Measurements from ENCODE around the gene SLC7A4.

Gene SLC7A4

DNA sequence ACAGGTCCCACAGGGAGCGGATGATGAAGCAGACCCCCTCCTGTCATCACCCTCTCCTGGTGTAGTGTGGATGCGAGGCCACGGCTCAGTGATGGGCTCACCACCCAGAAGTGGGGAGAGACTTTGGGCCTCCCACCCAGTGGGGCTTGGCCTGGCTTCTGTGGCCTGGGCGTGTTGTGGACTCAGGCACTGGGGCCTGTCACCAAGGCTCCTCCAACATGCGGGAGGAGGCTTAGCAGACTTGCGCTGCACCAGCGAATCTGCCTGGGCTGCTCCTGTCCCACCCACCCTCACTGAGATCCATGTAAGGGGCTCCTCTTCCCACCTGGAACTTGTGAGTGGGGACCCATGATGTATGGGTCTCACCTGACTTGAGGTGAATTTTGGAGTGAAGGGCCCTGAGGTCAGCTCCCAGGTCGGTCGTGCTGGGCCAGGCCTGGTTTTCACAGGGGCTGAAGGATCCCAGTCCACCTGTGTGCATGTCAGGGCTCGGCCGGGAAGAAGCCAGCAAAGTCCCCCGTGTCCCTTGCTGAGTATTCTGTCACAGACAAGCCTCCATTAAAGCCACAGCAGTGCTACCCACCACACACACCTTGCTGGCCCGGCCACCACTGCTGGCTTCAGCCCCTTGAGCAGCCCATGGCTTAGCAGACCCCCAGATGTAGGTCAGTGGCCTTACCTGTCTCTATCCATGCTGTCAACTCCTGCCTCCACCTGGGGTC lies 34.7 kb downstream of the SLC7A4 start:
- DNase-seq: no peak

DNA sequence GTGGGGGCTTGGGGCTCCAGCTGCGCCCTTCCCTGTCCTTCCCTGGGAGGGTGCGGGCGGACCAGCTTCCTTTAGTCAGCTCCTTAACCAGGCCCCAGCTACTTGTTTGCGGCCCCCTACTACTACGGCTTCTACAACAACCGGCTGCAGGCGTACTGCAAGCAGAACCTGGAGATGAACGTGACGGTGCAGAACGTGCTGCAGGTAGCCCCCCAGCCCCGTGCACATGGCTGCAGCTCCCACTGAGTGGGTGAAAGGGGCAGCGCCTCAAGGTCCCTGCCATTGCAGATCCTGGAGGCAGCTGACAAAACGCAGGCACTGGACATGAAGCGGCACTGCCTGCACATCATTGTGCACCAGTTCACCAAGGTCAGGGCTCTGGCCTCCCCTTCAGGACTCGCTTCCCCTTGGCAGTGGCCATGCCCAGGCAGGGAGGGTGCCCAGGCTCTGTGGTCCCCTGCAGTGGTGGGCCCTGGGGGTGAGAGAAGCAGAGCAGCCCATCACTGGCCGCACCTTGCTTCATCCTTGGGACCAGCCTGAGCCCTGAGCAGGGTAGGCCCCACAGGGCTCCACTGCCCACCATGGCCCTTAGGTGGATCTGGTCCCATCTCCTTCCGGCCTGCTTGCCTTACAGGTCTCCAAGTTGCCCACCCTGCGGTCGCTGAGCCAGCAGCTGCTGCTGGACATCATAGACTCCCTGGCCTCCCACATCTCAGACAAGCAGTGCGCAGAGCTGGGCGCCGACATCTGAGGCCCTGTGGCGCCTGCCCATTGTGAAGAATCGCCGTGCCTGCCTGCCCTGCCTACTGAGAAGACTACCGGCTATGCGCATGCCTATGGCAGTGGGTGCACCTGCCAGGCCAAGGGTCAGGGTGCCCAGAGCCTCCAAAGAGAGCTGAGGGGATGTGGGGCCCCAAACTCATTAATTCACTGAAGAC lies 35.5 kb downstream of the SLC7A4 start:
- DNase-seq: no peak

DNA sequence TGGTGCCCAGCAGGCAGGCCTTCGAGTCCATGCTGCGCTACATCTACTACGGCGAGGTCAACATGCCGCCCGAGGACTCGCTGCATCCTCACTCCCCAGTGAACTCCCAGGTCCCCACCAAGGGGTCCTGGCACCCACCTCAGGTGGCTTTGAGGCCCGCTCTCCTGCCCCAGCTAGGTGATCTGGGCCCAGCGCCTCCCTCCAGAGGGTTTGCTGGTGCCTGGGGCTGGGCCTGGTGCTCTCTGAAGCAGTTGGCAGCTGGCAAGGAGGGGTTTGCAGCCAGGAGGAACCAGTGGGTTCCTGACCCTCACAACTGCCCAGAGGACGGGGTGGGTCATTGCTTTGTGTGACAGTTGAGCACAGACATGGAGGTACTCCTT lies 36.3 kb downstream of the SLC7A4 start:
- no peak for DNase-seq

DNA sequence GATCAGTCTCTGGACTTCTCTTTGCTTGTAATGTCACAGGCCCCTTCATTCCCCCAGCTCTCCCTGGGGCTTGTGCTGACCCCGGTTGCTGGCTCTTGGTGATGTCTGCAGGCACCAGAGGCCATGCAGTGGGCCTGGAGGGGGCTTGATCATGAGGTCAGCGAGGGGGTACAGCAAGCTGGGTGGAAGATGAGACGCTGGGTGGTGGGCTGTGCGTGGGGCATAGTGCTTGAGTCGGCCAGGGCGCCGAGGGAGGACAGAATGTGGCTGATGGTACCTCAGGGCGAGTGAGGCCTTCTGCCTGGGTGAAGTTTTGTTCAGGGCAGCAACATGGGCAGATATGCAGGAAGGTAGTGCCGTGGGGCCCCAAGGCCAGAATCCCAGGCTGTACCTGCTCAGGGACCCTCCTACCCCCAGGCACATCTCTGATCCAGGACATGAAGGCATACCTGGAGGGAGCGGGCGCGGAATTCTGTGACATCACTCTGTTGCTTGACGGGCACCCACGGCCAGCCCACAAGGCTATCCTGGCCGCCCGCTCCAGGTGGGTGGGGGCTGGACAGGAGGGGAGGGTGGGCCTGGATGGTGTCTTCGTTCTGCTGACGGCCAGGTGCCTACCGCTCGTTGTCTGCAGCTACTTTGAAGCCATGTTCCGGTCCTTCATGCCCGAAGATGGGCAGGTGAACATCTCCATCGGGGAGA lies 36.9 kb downstream of the SLC7A4 start:
- DNase-seq: no peak

DNA sequence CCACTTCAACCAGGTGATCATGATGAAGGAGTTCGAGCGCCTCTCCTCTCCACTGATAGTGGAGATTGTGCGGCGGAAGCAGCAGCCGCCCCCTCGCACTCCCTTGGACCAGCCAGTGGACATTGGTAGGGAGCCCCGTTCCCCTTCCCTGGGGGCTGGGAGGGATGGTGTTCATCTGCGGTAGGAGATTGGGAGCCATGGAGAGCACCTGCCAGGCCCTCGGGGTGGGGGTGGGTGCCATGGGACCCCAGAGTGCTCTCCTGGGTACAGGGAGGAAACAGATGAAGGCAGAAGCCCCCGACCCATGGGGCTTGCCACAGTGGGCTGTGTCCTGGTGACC lies 37.5 kb downstream of the SLC7A4 start:
- DNase-seq: no peak

DNA sequence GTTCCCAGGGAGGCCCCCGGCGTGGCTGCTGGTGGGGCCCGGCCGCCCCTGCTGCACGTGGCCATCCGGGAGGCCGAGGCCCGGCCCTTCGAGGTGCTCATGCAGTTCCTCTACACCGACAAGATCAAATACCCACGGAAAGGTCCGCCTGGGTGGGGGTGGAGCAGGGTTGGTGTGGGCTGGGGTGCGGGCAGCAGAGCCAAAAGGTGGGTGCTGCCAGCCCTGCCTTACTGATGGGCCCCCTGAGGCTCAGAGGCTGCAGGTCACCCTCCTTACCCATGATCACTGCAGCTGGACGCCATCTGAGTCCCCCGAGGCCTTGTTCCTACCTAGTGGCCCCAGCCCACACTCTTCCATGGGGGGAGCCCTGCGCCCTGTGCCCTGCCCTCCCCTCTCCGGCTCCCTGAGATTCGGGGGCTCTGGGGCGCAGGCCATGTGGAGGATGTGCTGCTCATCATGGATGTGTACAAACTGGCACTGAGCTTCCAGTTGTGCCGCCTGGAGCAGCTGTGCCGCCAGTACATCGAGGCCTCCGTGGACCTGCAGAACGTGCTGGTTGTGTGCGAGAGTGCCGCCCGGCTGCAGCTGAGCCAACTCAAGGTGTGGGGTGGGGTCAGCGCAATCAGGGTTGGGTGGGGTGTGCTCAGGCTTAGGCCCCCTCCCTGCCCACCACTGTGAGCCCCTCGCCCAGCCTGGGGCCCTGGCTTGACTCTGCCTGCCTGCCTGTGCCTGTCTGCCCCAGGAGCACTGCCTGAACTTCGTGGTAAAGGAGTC lies 38.0 kb downstream of the SLC7A4 start:
- DNase-seq: no peak

DNA sequence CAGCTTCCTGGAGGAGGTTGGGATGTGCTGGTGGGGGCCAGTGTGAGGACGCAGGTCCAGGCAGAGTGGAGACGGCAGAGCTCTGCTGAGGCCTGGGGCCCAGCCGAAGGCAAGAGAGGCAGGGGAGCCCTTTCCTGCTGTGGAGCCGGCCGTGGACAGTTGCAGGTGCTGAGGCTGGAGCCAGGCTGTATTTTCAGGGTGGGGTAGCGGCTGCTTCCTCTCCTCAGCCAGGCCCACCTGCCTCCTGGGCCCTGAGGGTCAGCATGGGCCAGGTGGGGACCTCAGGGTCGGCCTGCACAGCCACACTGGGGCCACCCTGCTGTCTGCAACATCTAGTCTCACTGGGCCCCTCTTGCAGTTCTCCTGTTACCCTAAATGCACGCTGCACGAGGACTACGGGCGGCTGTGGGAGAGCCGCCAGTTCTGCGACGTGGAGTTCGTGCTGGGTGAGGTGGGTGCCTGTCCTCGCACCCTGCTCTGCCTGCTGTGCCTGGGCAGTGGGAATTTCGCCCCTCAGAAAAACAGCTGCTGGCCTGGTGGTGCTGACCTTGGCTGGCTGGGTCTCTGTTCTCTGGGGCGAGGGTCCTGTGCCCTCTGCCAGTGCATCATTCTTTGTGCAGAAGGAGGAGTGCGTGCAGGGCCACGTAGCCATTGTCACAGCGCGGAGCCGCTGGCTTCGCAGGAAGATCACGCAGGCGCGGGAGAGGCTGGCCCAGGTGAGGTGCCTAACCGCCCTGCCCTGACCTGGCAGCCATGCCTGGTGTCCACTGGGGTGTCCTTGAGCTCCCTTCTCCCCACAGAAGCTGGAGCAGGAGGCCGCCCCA lies 38.8 kb downstream of the SLC7A4 start:
- no peak for DNase-seq

DNA sequence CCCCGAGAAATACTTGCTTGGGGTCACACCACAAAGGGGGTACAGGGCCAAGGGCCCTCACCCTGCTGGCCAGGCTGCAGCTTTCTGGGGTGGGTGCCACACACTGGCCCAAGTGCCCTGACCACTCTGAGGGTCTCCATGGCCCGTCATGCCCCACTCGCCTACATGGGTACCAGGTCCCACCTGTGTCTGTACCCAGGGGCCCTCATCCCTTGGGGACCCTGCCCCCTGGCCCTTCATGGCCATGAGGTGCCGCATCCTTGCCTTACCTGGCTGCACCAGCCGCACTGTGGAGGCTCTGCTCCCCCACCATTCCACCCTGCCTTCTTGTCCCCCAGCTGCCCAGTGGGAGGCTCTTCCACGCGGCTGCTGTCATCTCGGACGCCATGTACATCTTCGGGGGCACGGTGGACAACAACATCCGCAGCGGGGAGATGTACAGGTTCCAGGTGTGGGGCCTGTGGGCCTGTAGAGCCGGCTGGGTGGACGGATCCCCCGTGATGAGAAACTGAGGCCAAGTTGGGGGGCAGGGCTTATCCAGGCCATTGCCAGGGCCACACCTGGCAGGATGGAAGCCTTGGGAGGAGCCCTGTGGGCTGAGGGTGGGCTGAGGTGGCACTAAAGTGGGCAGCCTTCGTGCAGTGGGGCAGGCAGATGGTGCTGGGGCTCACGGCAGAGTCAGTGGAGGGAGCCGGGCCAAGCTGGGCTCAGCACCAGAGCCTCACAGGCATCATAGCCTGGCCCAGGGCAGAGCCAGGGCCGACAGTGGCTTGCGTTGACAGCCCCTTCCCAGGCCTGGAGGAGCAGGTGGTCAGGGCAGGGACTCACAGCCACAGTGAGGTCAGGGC lies 39.7 kb downstream of the SLC7A4 start:
- DNase-seq: no peak

DNA sequence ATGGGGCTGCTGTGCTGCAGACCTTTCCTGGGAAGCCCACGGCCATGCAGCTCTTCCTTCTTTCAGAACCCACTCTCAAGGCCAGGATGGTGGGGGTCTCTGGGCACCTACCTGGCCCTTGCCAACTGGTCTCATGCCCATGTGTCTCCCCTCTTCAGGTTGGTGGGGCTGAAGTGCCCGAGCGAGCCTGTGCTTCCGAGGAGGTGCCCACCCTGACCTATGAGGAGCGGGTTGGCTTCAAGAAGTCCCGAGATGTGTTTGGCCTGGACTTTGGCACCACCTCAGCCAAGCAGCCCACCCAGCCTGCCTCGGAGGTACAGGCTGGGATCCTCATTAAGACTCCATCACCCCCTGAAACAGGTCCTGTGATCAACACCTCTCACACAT lies 40.3 kb downstream of the SLC7A4 start:
- DNase-seq: no peak

DNA sequence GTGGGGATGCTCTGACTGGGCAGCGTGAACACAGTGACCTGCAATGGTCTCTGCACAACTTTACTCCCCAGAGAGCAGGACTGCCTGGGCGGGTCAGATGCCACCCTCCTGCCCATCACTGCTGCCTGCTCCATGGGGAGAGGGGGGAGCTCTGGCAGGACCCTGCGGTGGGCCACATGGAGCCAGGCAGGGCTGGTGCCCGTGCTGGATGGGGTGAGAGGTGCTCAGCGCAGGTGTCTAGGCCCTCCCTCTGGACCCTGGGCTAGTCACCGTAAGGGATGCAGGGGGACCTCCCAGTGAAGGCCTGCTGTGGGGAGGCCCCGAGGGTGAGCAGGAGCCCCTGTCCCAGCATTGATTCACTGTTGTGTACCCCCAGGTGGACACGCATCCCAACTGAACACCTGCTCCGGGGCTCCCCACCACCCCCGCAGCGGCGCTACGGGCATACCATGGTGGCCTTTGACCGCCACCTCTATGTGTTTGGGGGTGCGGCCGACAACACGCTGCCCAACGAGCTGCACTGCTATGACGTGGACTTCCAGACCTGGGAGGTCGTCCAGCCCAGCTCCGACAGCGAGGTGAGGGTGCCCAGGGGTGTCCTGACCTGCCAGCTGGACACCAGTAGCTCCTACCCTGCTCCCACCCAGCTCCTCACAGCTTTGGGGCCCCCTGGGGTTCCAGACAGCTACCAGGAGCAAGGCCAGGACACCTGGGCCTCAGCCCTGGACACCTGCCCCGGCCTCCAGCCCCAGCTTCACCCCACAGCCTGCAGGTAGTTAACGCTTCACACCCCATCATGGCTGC lies 40.9 kb downstream of the SLC7A4 start:
- DNase-seq: no peak

DNA sequence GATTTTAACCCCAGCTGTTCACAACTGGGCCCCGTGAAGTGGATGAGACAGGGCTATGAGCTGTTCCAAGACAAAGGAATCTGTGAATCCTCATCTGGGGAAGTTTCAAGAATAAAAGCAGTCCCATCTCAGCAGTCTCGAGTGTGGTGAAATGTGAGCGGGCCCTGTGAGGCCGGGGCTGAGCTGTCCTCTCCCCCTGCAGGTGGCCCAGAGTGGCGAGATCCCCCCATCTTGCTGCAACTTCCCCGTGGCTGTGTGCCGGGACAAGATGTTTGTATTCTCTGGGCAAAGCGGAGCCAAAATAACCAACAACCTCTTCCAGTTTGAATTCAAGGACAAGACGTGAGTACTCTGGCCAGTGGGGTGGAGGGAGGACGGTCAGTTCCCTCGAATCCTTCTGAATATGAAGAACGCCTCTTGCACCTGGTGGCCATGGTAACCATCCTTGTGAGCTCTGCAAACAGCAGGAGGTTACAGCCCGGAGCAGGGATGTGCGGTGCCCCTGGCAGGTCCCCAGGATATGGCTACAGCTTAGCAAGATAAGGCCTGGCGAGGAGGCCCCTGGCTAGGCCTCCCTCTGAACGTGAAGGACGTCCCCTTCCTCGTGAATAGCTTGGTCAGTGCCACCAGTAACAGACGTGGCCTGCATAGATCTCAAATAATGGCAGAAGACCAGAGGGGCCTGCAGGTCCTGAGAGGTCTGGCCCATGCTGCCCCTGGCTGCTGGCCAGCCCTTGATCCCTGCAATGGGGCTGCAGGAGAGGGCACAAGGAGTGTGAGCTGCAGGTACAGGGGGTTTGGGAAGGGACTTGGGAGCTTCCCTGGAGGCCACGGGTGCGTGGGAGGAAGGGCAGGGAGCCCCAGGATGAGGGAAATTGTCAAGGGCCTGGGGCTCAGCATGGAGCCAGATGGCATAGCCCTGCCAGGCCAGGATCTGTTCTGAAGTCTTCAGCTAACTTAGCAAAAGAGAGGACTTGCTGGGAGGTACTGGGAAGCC lies 41.9 kb downstream of the SLC7A4 start:
- no peak for DNase-seq

DNA sequence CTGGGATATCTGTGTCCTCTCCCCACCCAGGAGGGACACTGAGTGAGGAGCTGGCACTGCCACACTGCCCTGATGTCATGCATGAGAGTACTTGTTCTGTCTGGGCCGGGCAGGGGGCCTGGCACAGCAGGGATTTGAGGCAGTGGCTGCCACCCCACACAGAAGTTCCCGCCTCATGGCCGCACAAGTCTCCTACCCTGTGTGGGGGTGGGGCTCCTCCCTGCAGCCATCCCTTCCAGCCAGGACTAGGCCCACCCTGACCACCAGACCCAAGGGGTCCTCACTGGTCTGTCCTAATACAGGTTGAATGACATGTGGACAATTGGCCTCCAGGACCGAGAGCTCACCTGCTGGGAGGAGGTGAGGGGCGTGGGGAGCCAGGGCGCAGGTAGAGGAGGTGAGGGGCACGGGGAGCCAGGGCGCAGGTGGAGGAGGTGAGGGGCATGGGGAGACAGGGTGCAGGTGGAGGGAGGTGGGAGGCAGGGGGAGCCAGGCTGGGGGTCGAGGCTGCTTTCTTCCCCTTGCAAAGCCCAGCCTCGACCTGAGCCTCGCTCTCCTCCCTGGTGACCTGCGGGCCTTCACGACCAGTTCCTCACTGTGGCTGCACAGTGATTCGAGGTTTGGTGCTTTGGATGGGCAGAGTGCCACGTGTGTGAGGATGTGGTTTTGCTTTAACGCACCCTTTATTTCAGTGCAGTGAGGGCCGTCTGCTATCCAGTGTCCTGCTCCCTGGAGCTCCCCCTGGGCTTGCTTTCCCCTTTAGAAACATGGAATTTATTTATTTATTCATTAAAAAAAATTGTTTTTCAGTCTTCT lies 42.8 kb downstream of the SLC7A4 start:
- no peak for DNase-seq

DNA sequence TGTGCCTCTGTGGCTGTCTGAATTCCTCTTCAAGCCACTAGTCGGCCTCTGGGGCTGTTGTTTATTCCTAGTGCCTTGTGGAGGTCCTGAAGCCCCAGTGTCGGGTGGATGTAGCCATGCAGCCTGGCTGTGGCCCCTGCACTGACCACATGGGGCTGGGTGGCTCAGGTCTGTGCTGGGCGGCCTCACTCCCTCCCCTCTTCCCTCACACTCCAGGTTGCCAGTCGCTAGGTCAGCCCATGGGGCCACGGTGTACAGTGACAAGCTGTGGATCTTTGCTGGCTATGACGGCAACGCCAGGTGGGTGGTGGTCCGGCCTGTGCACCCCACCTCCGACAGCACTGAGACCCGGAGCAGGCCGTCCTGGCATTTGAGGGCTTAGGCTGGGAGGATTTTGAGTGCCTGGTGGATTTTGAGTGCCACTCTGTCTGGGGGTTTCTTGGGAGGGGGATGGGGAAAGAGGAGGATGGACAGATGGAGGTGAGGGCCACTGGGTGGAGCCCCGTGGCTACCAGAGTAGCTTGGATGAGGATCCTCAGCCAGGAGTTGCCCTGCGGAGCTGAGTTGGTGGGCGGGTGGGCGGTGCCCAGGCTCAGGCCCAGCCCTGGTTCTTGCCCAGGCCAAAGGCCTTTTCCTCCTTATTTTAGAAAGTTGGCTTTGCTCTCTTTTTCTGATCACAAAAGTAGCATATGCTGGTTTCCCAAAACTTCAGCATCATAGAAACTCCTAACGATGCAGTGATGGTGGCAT lies 43.6 kb downstream of the SLC7A4 start:
- DNase-seq: no peak

DNA sequence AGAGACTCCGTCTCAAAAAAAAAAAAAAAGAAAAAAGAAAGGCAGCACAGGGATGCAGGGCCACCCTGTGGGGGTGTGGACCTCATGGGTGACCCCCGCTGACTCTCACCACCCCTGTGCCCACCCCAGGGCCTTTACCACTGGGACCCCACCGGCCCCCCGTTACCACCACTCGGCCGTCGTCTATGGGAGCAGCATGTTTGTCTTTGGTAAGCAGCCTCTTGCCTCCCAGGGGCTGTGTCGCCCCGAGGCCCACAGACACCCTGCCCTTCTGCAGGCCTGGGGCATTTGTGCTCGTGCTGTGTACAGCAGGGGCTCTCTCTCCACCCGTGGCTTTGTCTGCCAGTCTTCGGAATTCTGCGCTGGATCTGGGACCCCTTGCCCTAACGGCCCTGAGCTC lies 45.0 kb downstream of the SLC7A4 start:
- DNase-seq: no peak

DNA sequence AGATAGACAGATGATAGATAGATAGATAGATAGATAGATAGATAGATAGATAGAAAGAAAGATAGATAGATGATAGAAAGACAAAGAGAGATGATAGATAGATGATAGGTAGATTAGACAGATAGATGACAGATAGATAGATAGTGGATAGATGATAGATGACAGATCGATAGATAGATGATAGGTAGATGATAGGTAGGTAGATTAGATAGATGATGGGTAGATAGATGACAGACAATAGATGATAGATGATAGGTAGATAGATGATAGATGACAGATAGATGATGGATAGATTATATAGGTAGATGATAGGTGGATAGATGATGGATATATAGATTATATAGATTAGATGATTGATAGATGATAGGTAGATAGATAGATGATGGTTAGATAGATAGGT lies 46.0 kb downstream of the SLC7A4 start:
- no peak for DNase-seq

DNA sequence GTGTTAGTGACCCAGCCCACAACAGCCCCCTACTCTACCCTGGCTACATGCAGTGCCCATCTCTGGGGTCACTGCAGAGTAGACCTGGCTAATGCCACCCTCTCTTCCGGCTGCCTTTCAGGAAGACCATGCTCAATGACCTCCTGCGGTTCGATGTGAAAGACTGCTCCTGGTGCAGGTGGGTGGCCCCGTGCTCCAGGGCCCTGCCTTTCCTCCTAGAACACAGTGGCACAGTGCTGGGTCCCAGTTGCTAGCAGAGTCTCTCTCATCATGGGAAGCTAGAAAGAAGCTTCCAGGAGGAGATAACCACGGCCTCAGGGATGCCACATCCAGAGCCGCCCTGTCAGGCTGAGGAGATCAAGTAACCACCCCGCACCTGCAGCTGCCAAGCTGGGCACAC lies 46.6 kb downstream of the SLC7A4 start:
- no peak for DNase-seq

DNA sequence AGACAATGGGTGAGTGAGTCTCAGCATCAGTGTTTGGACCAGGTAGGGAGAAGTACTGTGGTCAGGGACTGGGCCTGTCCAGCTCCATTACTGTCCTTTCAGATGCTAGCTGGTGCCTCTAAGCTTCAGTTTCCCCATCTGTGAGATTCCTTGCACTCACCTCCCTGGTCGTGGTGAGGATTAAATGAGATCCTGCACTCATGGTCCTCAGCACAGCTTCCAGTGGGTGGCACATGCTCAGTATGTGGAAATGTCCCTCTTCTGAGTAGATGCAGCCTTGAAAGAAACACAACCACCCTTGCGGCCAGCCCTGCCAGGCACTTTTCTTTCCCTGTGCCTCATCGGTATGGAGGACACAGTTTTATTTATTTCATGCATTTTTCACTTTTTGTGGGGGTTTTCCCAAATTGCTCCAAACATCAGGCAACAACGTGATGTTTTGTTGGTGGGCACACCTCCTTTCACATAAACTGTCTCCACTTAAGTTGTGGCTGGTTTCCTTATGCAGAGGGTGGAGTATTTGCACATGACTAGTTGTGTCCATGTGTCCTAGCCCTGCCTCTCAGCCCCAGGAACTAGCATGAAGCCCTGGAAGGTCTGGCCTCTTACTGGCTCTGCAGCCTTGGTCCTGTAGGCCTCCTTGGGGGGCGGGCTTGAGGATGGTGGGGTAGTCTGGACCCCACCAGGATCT lies 49.1 kb downstream of the SLC7A4 start:
- DNase-seq: no peak

Measured in NCI-H2081 treated with DMSO at 0.1 percent for 48 hours (cell line).